Astrocyte of the cerebellum (primary cell): ENCODE data around the gene KRTAP9-4.
"Not testable (repeated sequence)": the region's sequence is repeated elsewhere in the genome, so short reads cannot be mapped to it uniquely, and the experiment has no call there.

Experiments used
- DNase-seq: peaks from one replicate; pipeline ENCODE4 v3.0.0-alpha.2; 2011; ENCODE audit warnings: low read depth
- H3K4me3 ChIP-seq: 2 replicates; pipeline ENCODE4 v1.5.1; 2011; ENCODE audit warnings: mild to moderate bottlenecking, low read depth, low read length, moderate library complexity
- CTCF ChIP-seq: IDR thresholded peaks from 2 replicates; pipeline ENCODE4 v1.5.1; 2012; ENCODE audit warnings: low read length, low read depth, moderate library complexity, mild to moderate bottlenecking; ENCODE audit errors: missing control alignments
- in situ Hi-C: cut with HindIII; loops from 2 replicates; pipeline ENCODE4 v1.10.0; 2017; ENCODE audit warnings: low sequenced_read_pairs

KRTAP9-4 gene, protein sequence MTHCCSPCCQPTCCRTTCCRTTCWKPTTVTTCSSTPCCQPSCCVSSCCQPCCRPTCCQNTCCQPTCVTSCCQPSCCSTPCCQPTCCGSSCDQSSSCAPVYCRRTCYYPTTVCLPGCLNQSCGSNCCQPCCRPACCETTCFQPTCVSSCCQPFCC

GRCh38 chr17:41249637-41250240 lies at the start of gene KRTAP9-4:
KRTAP9-4 (plus strand) TSS chr17:41249687; CDS start chr17:41249721, 34 bp downstream.
- in situ Hi-C loops, DNase-seq, H3K4me3 ChIP-seq: not testable (repeated sequence)

DNA sequence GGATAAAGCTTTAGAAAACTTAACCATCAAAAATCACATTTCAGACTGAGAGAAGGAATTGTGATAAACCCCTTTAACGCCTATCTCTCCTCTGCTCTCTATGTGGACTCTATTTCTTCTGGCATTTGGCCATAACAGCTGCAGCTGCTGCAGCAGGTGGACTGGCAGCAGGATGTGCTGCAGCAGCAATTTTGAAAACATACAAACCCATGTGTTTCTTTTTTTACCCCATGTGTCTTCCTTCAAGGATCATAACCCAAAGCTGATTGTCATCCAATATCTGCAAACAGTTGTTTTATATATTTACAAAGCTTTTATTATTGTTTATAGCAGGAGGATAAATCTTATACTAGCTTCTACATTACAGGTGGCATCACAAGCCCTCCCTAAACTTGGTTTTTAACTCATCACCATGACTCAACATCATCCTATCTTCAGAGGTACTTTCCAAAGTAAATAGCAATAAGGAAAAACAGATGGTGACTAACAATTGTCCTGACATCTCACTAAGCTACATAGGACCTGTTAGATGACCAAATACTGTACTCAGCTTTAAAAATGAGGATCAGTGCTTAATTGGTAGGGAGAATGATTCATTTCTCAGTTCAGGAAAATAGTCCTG lies 37.5 kb upstream of the KRTAP9-4 start:
- in situ Hi-C loops: no loop called here
- no peak for DNase-seq
- no peak for TF ChIP-seq CTCF
- no peak overlapping the region for H3K4me3 ChIP-seq

DNA sequence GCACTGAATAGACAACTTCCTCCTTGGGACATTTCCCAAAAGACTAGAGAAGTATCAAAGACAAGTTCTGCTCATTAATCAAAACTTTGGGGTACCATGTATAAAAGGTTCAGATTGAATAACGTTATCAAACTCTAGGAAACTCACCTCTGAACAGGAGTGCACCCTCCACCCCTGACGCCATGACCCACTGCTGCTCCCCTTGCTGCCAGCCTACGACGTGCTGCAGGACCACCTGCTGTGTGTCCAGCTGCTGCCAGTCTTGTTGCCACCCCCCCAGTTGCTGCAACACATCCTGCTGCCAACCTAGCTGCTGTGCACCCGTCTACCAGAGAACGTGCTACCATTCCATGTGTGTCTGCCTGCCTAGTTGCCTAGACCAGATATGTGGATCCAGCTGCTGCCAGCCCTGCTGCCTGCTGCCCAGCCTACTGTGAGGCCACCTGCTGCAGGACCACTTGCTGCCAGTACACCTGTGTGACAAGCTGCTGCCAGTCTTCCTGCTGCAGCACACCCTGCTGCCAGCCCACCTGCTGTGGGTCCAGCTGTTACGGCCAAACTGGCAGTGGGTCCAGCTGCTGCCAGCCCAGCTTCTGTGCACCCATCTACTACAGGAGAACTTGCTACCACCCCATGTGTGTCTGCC lies 36.8 kb upstream of the KRTAP9-4 start:
- no peak overlapping the region for H3K4me3 ChIP-seq
- in situ Hi-C loops: no loop called here
- no peak for TF ChIP-seq CTCF
- DNase-seq: no peak

- no peak for TF ChIP-seq CTCF
- no peak for DNase-seq
- no peak overlapping the region for H3K4me3 ChIP-seq
- in situ Hi-C loops: no loop called here
Measured at GRCh38 chr17:41215681-41216080, 33.8 kb upstream of the KRTAP9-4 start.

DNA sequence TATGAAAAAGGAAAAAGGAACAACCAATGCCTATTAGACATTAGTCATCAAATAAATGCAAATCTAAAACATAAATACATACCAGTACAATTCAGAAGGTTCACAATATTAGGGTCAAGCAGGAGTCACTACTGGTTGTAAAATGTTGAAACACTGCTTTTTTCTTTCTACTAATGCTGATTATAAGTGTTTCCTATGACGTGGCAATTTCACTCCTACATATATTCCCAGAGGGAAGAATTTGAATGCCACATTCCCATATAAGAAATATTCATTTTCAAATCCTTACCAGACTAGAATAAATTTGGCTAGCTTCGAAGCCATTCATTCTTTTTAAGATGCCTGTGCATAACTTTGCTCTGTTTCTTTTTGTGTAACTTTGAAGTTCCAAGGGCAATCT lies 25.7 kb upstream of the KRTAP9-4 start:
- H3K4me3 ChIP-seq: no peak overlapping the region
- no peak for DNase-seq
- no peak for TF ChIP-seq CTCF
- in situ Hi-C loops: no loop called here

- no peak overlapping the region for H3K4me3 ChIP-seq
- no peak for DNase-seq
- in situ Hi-C loops: no loop called here
- no peak for TF ChIP-seq CTCF
Measured at GRCh38 chr17:41226051-41226450, 23.4 kb upstream of the KRTAP9-4 start.

DNA sequence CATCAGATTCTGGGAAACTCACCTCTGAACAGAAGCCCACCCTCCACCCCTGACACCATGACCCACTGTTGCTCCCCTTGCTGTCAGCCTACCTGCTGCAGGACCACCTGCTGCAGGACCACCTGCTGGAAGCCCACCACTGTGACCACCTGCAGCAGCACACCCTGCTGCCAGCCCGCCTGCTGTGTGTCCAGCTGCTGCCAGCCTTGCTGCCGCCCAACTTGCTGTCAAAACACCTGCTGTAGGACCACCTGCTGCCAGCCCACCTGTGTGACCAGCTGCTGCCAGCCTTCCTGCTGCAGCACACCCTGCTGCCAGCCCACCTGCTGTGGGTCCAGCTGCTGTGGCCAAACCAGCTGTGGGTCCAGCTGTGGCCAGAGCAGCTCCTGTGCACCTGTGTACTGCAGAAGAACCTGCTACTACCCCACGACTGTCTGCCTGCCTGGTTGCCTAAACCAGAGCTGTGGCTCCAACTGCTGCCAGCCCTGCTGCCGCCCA lies 22.8 kb upstream of the KRTAP9-4 start, which contains the start of gene KRTAP9-2:
Gene KRTAP9-2 (plus strand): TSS at position 51 of the 498 bp plus-strand sequence. CDS start 7 bp downstream, at position 58.
- in situ Hi-C loops, H3K4me3 ChIP-seq, DNase-seq: not testable (repeated sequence)
